GM23338 (cell line): Measurements from ENCODE around the gene MBTPS2.

Experiments used
- JUNB ChIP-seq: IDR thresholded peaks from one replicate; pipeline ENCODE4 v1.6.1; 2016; ENCODE audit warnings: antibody characterized with exemption; ENCODE audit not compliant: unreplicated experiment
- TF ChIP-seq, protein P1 (sequence below), 2 experiments: fragments of 200-600 bp in 1 of 2; sonication (generic) in 1 of 2; conservative IDR thresholded peaks; 2 replicates each; pipeline versions ENCODE4 v1.5.1 to v1.6.1; 2016 to 2017; ENCODE audit warnings: antibody characterized with exemption in 2 of 2, low read depth in 2 of 2, mild to moderate bottlenecking in 2 of 2, moderate library complexity in 1 of 2

GRCh38 chrX:21929209-21929608 is 89.8 kb downstream of the MBTPS2 start:
- TF ChIP-seq, protein P1, sequence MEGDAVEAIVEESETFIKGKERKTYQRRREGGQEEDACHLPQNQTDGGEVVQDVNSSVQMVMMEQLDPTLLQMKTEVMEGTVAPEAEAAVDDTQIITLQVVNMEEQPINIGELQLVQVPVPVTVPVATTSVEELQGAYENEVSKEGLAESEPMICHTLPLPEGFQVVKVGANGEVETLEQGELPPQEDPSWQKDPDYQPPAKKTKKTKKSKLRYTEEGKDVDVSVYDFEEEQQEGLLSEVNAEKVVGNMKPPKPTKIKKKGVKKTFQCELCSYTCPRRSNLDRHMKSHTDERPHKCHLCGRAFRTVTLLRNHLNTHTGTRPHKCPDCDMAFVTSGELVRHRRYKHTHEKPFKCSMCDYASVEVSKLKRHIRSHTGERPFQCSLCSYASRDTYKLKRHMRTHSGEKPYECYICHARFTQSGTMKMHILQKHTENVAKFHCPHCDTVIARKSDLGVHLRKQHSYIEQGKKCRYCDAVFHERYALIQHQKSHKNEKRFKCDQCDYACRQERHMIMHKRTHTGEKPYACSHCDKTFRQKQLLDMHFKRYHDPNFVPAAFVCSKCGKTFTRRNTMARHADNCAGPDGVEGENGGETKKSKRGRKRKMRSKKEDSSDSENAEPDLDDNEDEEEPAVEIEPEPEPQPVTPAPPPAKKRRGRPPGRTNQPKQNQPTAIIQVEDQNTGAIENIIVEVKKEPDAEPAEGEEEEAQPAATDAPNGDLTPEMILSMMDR (conservative IDR thresholded peaks at IDR 0.05; ENCODE audit: low read depth in 2 of 2) = no peak
- TF ChIP-seq JUNB = no peak
